GM12892 (cell line): ENCODE measurements around the gene ARMCX4. TPM values are rescaled to one million over a fixed set of nuclear protein-coding genes. Genes with fewer than 3 reads are reported as not detected.

Experiments used
- DNase-seq: peaks from one replicate; pipeline ENCODE4 v3.0.0; 2011; ENCODE audit not compliant: insufficient read length
- FAIRE-seq: peaks from 2 replicates; lab custom pipeline; 2011; peaks lifted over from hg19 to GRCh38; lab: Jason Lieb, UNC
- POLR2A ChIP-seq: IDR thresholded peaks from 2 replicates; pipeline ENCODE4 v1.6.1; 2011; ENCODE audit warnings: low read depth, low read length, control low read depth
- POLR2AphosphoS5 ChIP-seq: IDR thresholded peaks from 2 replicates; pipeline ENCODE4 v1.6.1; 2011; ENCODE audit warnings: low read depth, low read length, control low read depth
- TAF1 ChIP-seq: IDR thresholded peaks from 2 replicates; pipeline ENCODE4 v1.6.1; 2011; ENCODE audit warnings: low read depth, mild to moderate bottlenecking, control low read depth, low read length, borderline replicate concordance
- polyA plus RNA-seq: library from polyadenylated mRNA; unstranded; fragments of >200 nt; gene quantifications from one replicate; pipeline ENCODE4 v1.2.1, GENCODE V29; 2012; ENCODE audit warnings: missing spikeins, inconsistent platforms; ENCODE audit not compliant: missing spikeins

ARMCX4 gene
- 1.3 TPM for polyA plus RNA-seq

- FAIRE-seq = no peak
- no peak for TF ChIP-seq POLR2A
- TF ChIP-seq POLR2AphosphoS5 = no peak
- TF ChIP-seq TAF1 = no peak
- no peak for DNase-seq
These were observed at the start of gene ARMCX4 for GRCh38 chrX:101485212-101485949. ARMCX4 (plus strand) TSS chrX:101485456; CDS start chrX:101488590, 3,134 bp downstream.

GRCh38 chrX:101442085-101442484, 43.2 kb upstream of the ARMCX4 start:
- TF ChIP-seq POLR2A (no peak), POLR2AphosphoS5 (no peak), TAF1 (no peak)
- DNase-seq (no peak), FAIRE-seq (no peak)

- no peak for FAIRE-seq
These were observed 36.0 kb upstream of the ARMCX4 start for GRCh38 chrX:101449279-101449678.

GRCh38 chrX:101450085-101450484, 35.2 kb upstream of the ARMCX4 start:
- FAIRE-seq (no peak), DNase-seq (no peak)
- TF ChIP-seq TAF1 = no peak
- TF ChIP-seq POLR2A = no peak
- no peak for TF ChIP-seq POLR2AphosphoS5

More at GRCh38 chrX:101449279-101449678, 36.0 kb upstream of the ARMCX4 start:
- no peak for DNase-seq
- no peak for TF ChIP-seq POLR2AphosphoS5
- TF ChIP-seq TAF1 = no peak
- no peak for TF ChIP-seq POLR2A

- TF ChIP-seq POLR2AphosphoS5 (no peak), TAF1 (no peak), POLR2A (no peak)
- DNase-seq = no peak
- no peak for FAIRE-seq
These were observed 34.3 kb upstream of the ARMCX4 start for GRCh38 chrX:101450961-101451360.

- no peak for DNase-seq
- FAIRE-seq = no peak
These were observed 33.2 kb upstream of the ARMCX4 start for GRCh38 chrX:101452056-101452455.

GRCh38 chrX:101460669-101461068, 24.6 kb upstream of the ARMCX4 start:
- no peak for TF ChIP-seq TAF1
- TF ChIP-seq POLR2AphosphoS5 = no peak
- no peak for TF ChIP-seq POLR2A
- no peak for FAIRE-seq

More at GRCh38 chrX:101452056-101452455, 33.2 kb upstream of the ARMCX4 start:
- TF ChIP-seq POLR2AphosphoS5 (no peak), TAF1 (no peak), POLR2A (no peak)

GRCh38 chrX:101462892-101463291, 22.4 kb upstream of the ARMCX4 start:
- no peak for TF ChIP-seq POLR2A
- no peak for TF ChIP-seq POLR2AphosphoS5
- TF ChIP-seq TAF1 = no peak
- FAIRE-seq (peak; percentile 17), DNase-seq (no peak)

More at GRCh38 chrX:101460669-101461068, 24.6 kb upstream of the ARMCX4 start:
- DNase-seq = no peak

- FAIRE-seq = peak; percentile 61
- no peak for DNase-seq
- TF ChIP-seq TAF1 = no peak
These were observed 6.9 kb upstream of the ARMCX4 start for GRCh38 chrX:101478366-101478765.

GRCh38 chrX:101482296-101482695, 3.0 kb upstream of the ARMCX4 start:
- no peak for FAIRE-seq
- TF ChIP-seq POLR2A (no peak), POLR2AphosphoS5 (no peak), TAF1 (no peak)
- no peak for DNase-seq

- FAIRE-seq (no peak), DNase-seq (no peak)
- TF ChIP-seq TAF1 (no peak), POLR2A (no peak), POLR2AphosphoS5 (no peak)
These were observed 1.6 kb upstream of the ARMCX4 start for GRCh38 chrX:101483705-101484104.

GRCh38 chrX:101484135-101484534, 1.1 kb upstream of the ARMCX4 start:
- no peak for DNase-seq
- TF ChIP-seq TAF1 (no peak), POLR2AphosphoS5 (no peak), POLR2A (no peak)
- FAIRE-seq = no peak
